Hematopoietic multipotent progenitor cell treated with erythropoietin and hydrocortisone succinate and interleukin-3 and kit ligand, for 6 days (in vitro differentiated cells): ENCODE results near the gene USP30.
"Not testable (repeated sequence)": the region's sequence is repeated elsewhere in the genome, so short reads cannot be mapped to it uniquely, and the experiment has no call there.

Source experiments
- DNase-seq: peaks from one replicate; pipeline ENCODE4 v3.0.0-alpha.2; 2015

The USP30 gene

GRCh38 chr12:109053382-109054123, 1.2 kb downstream of the USP30 start:
- DNase-seq, result peak; percentile 41

GRCh38 chr12:109054124-109054513, 1.7 kb downstream of the USP30 start:
- DNase-seq, result not testable (repeated sequence)

- no peak for DNase-seq
Measured at GRCh38 chr12:109054520-109054919, 2.1 kb downstream of the USP30 start.

- DNase-seq, result no peak
Measured at GRCh38 chr12:109056891-109057290, 4.5 kb downstream of the USP30 start.

- no peak for DNase-seq
Measured at GRCh38 chr12:109057376-109057775, 5.0 kb downstream of the USP30 start.

GRCh38 chr12:109058773-109059172, 6.4 kb downstream of the USP30 start:
- DNase-seq, result no peak

- no peak for DNase-seq
Measured at GRCh38 chr12:109064143-109064542, 11.8 kb downstream of the USP30 start.

- no peak for DNase-seq
Measured at GRCh38 chr12:109065154-109065852, 12.9 kb downstream of the USP30 start.

GRCh38 chr12:109065853-109066193, 13.4 kb downstream of the USP30 start:
- no peak for DNase-seq

GRCh38 chr12:109069307-109070271, 17.2 kb downstream of the USP30 start:
- no peak for DNase-seq

- DNase-seq, result no peak
Measured at GRCh38 chr12:109074866-109075265, 22.5 kb downstream of the USP30 start.

GRCh38 chr12:109082751-109083150, 30.4 kb downstream of the USP30 start:
- no peak for DNase-seq

- no peak for DNase-seq
Measured at GRCh38 chr12:109084425-109084824, 32.0 kb downstream of the USP30 start.

- DNase-seq, result no peak
Measured at GRCh38 chr12:109085590-109085989, 33.2 kb downstream of the USP30 start.

GRCh38 chr12:109087250-109087649, 34.9 kb downstream of the USP30 start:
- no peak for DNase-seq

- no peak for DNase-seq
Measured at GRCh38 chr12:109088818-109089217, 36.4 kb downstream of the USP30 start.

- DNase-seq, result no peak
Measured at GRCh38 chr12:109089683-109090082, 37.3 kb downstream of the USP30 start.

- peak; percentile 43 for DNase-seq
Measured at GRCh38 chr12:109092497-109093021, 40.2 kb downstream of the USP30 start.

- DNase-seq, result peak; percentile 95
Measured at GRCh38 chr12:109093022-109093918, 40.9 kb downstream of the USP30 start, which contains the start of gene ALKBH2. Gene ALKBH2 (minus strand): TSS chr12:109093472. CDS start chr12:109092786, 686 bp downstream.

- no peak for DNase-seq
Measured at GRCh38 chr12:109097140-109097434, 44.7 kb downstream of the USP30 start.

GRCh38 chr12:109097435-109098182, 45.2 kb downstream of the USP30 start, which contains the start of gene UNG:
Gene UNG (plus strand): TSS chr12:109097597. CDS start chr12:109097680, 83 bp downstream.
- DNase-seq, result peak; percentile 98
